Right atrium auricular region (tissue), 2 donors: ENCODE data around the gene AGBL5. TPM values are rescaled to one million over a fixed set of nuclear protein-coding genes. Genes with fewer than 3 reads are reported as not detected.
"Not testable (repeated sequence)": the region's sequence is repeated elsewhere in the genome, so short reads cannot be mapped to it uniquely, and the experiment has no call there.

ENCODE experiments used
- DNase-seq: peaks from one replicate; pipeline ENCODE4 v3.0.0-alpha.2; 2019; ENCODE audit warnings: low spot score
- H3K27ac ChIP-seq, 2 donors: fragments of 200-600 bp; sonication (generic); 1 replicate in 1 of 2; 2 replicates in 1 of 2; pipeline ENCODE4 v1.5.1; 2016 to 2019
- H3K27me3 ChIP-seq, 2 donors: fragments of 200-600 bp; sonication (generic); one replicate each; pipeline versions ENCODE4 v1.5.1 to v1.6.0; 2017 to 2019
- H3K36me3 ChIP-seq: fragments of 200-600 bp; sonication (generic); one replicate; pipeline ENCODE4 v1.5.1; 2016
- H3K4me1 ChIP-seq, 2 donors: fragments of 200-600 bp; sonication (generic); one replicate each; pipeline versions ENCODE4 v1.5.1 to v1.6.0; 2017 to 2019
- H3K4me3 ChIP-seq, 2 donors: fragments of 200-600 bp; sonication (generic); 1 replicate in 1 of 2; 2 replicates in 1 of 2; pipeline ENCODE4 v1.5.1; 2017 to 2019; ENCODE audit warnings: mild to moderate bottlenecking in 1 of 2, moderate library complexity in 1 of 2
- H3K9me3 ChIP-seq, 2 donors: fragments of 200-600 bp; sonication (generic); one replicate each; pipeline ENCODE4 v1.5.1; 2019
- CTCF ChIP-seq, 2 donors: fragments of 200-600 bp; sonication (generic); IDR thresholded peaks; one replicate each; pipeline ENCODE4 v1.5.1; 2019; ENCODE audit warnings: antibody characterized with exemption in 2 of 2
- total RNA-seq, 2 donors: library from RNA; depleted of rRNA; stranded (reverse); fragments of >200 nt; gene quantifications; one replicate each; pipeline ENCODE4 v1.1.0, GENCODE V29; 2016

AGBL5 gene
- total RNA-seq, 2 donors from 2014 or later, result 8.1 to 9.3 TPM

GRCh38 chr2:27115519-27115918, 64.1 kb downstream of the AGBL5 start:
- Histone ChIP-seq H3K4me1 (peaks cover 0 to 13% of the 10 kb centered on the region in 2 donors), H3K27ac (no peak overlapping the region), H3K4me3 (no peak overlapping the region), H3K36me3 (no peaks in the 10 kb centered on the region), H3K27me3 (no peaks in the 10 kb centered on the region), H3K9me3 (no peaks in the 10 kb centered on the region)
- TF ChIP-seq CTCF (IDR thresholded peaks at IDR 0.05), result no peak
- DNase-seq, result no peak

GRCh38 chr2:27117995-27118524, 66.6 kb downstream of the AGBL5 start:
- no peak for TF ChIP-seq CTCF (IDR thresholded peaks at IDR 0.05)
- H3K36me3 ChIP-seq, result no peaks in the 10 kb centered on the region
- H3K9me3 ChIP-seq, result no peaks in the 10 kb centered on the region
- H3K27ac ChIP-seq, result no peak overlapping the region
- H3K27me3 ChIP-seq, result no peaks in the 10 kb centered on the region
- peaks cover 0 to 16% of the 10 kb centered on the region in 2 donors for H3K4me1 ChIP-seq
- peak overlapping the region; percentile 41 to 50 for H3K4me3 ChIP-seq
- no peak for DNase-seq

DNA sequence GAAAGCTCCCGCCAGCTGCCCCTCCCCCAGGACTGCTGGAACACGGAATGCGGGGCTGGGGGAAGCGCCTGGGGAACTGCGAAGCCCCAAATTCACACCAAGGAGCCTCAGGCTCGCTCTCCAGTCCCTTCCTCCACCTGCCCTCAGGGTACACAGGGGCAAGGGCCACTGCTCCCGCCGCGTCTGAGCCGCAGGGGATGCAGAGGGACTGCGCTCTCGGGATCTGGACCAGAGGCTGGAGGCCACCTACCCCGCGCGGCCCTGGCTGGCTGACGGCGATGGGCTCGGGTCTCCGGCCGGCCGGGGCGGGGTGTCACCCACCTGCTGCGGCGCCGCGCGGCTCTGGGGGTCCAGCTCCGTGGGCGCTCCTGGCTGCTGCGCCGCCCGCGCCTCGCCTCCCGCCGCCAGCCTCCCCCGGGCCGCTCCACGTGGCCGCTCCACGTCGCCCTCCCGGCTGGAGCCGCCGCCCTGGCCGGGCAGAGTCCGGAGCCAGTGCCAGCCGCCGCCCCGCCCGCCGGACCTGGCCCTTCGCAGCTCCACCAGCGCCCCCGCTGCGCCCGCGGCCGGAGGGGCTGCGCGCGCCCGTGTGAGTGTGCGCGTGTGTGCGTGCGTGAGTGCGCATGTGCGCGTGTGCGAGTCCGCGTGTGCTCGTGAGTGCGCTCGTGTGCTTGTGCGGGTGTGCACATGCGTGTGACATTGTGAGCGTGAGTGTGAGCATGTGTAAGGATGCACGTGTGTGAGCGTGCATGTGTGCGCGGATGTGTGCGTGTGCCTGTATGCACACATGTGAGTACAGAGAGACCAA, 67.3 kb downstream of the AGBL5 start, which contains the start of gene CGREF1:
Gene CGREF1 (minus strand): TSS at position 604 of the 805 bp plus-strand sequence. CDS start 14,762 bp downstream, outside the sequence.
- peak within 1 kb of the TSS; percentile 41 to 50 for H3K4me3 ChIP-seq
- no peak for TF ChIP-seq CTCF (IDR thresholded peaks at IDR 0.05)
- H3K4me1 ChIP-seq, result peaks cover 0 to 20% of the 10 kb centered on the region in 2 donors
- DNase-seq, result no peak
- H3K27ac ChIP-seq, result no peak within 1 kb of the TSS
- H3K36me3 ChIP-seq, result no peaks in the 10 kb centered on the region
- H3K9me3 ChIP-seq, result no peaks in the 10 kb centered on the region
- H3K27me3 ChIP-seq, result no peaks in the 10 kb centered on the region

DNA sequence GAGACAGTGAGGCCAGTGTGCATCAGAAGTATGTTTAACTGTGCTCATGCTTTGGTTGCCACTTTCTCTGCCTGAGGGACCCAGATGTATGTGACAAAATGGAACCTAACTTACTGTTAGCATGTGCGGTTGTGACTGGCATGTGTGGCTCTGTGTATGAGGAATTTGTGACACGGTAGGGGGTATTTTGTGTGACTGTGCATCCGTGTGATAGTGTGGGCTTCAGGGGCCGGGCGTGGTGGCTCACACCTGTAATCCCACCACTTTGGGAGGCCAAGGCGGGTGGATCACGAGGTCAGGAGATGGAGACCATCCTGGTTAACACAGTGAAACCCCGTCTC, 67.8 kb downstream of the AGBL5 start:
- not testable (repeated sequence) for H3K27ac ChIP-seq

More for the DNA sequence above, 67.8 kb downstream of the AGBL5 start:
- H3K9me3 ChIP-seq, H3K36me3 ChIP-seq, DNase-seq, H3K27me3 ChIP-seq: not testable (repeated sequence)
- Histone ChIP-seq H3K4me3 (peak overlapping the region in 1 of 2 donors; percentile 50), H3K4me1 (peaks cover 0 to 25% of the 10 kb centered on the region in 2 donors)

Other genes starting within 250 kb of the AGBL5 start
- gene DPYSL5, start 203.5 kb upstream of the AGBL5 start, total RNA-seq, result under 1 TPM in 1 of 2 donors, not detected in 1; 0.12 TPM
- gene MAPRE3, start 81.0 kb upstream of the AGBL5 start, total RNA-seq, result 10 to 100 TPM; 20.6 to 33.4 TPM
- 10 to 100 TPM; 21.0 to 41.0 TPM for gene TMEM214, start 18.7 kb upstream of the AGBL5 start, total RNA-seq
- 100 to 1,000 TPM; 379 to 465 TPM for gene OST4, start 20.0 kb downstream of the AGBL5 start, total RNA-seq
- 10 to 100 TPM; 22.3 to 36.7 TPM for gene EMILIN1, start 26.9 kb downstream of the AGBL5 start, total RNA-seq
- 1 to 10 TPM in 1 of 2 donors, under 1 TPM in 1; 0.82 to 1.7 TPM for gene KHK, start 35.1 kb downstream of the AGBL5 start, total RNA-seq
- 1 to 10 TPM; 4.3 to 4.5 TPM for gene CGREF1, start 67.5 kb downstream of the AGBL5 start, total RNA-seq
- 1 to 10 TPM in 1 of 2 donors, under 1 TPM in 1; 0.90 to 1.0 TPM for gene ABHD1, start 72.1 kb downstream of the AGBL5 start, total RNA-seq
- 10 to 100 TPM; 47.5 to 51.4 TPM for gene PREB, start 83.0 kb downstream of the AGBL5 start, total RNA-seq
- not detected for gene PRR30, start 87.7 kb downstream of the AGBL5 start, total RNA-seq
- gene TCF23, start 97.3 kb downstream of the AGBL5 start, total RNA-seq, result not detected
- 100 to 1,000 TPM; 193 TPM for gene ATRAID, start 160.4 kb downstream of the AGBL5 start, total RNA-seq
- gene SLC5A6, start 160.6 kb downstream of the AGBL5 start, total RNA-seq, result 10 to 100 TPM in 1 of 2 donors, 1 to 10 TPM in 1; 9.2 to 14.7 TPM
- gene CAD, start 165.7 kb downstream of the AGBL5 start, total RNA-seq, result 10 to 100 TPM in 1 of 2 donors, 1 to 10 TPM in 1; 4.8 to 13.2 TPM
- 1 to 10 TPM; 5.7 to 9.4 TPM for gene SLC30A3, start 211.4 kb downstream of the AGBL5 start, total RNA-seq
- under 1 TPM; 0.59 to 0.94 TPM for gene DNAJC5G, start 223.8 kb downstream of the AGBL5 start, total RNA-seq
- 100 to 1,000 TPM in 1 of 2 donors, 10 to 100 TPM in 1; 97.2 to 136 TPM for gene TRIM54, start 230.8 kb downstream of the AGBL5 start, total RNA-seq